Mesenchymal stem cell (in vitro differentiated cells and primary cell): ENCODE results near the gene ARL5B.

Source experiments
- DNase-seq: peaks from one replicate; pipeline ENCODE4 v3.0.0-alpha.2; 2013
- H2AFZ ChIP-seq: one replicate; pipeline ENCODE4 v1.6.1; 2013; ENCODE audit warnings: low read depth, mild to moderate bottlenecking, control low read depth, inconsistent platforms, low read length, moderate library complexity
- H2AK5ac ChIP-seq: 2 replicates; pipeline ENCODE4 v1.6.1; 2013; ENCODE audit warnings: low read length, moderate library complexity, mild to moderate bottlenecking, inconsistent platforms; ENCODE audit not compliant: severe bottlenecking
- H2BK120ac ChIP-seq: one replicate; pipeline ENCODE4 v1.6.1; 2013; ENCODE audit warnings: low read depth, mild to moderate bottlenecking, inconsistent platforms, low read length, moderate library complexity
- H2BK12ac ChIP-seq, 2 experiments: one replicate each; pipeline ENCODE4 v1.6.1; 2013; ENCODE audit warnings: inconsistent platforms in 2 of 2, low read length in 2 of 2, mild to moderate bottlenecking in 2 of 2, moderate library complexity in 2 of 2, control low read depth in 1 of 2
- H2BK15ac ChIP-seq: one replicate; pipeline ENCODE4 v1.6.1; 2013; ENCODE audit warnings: mild to moderate bottlenecking, low read depth, inconsistent platforms; ENCODE audit not compliant: poor library complexity, severe bottlenecking
- H2BK5ac ChIP-seq: 2 replicates; pipeline ENCODE4 v1.6.1; 2013; ENCODE audit warnings: low read depth, mild to moderate bottlenecking, low read length, control low read depth, inconsistent platforms; ENCODE audit not compliant: poor library complexity, severe bottlenecking
- H3K14ac ChIP-seq, 2 experiments: one replicate each; pipeline ENCODE4 v1.6.1; 2013; ENCODE audit warnings: inconsistent platforms in 2 of 2, low read length in 2 of 2, control low read depth in 1 of 2, mild to moderate bottlenecking in 1 of 2, moderate library complexity in 1 of 2
- H3K18ac ChIP-seq, 2 experiments: one replicate each; pipeline ENCODE4 v1.6.1; 2013; ENCODE audit warnings: inconsistent platforms in 2 of 2, low read length in 2 of 2, control low read depth in 1 of 2, low read depth in 1 of 2, mild to moderate bottlenecking in 1 of 2
- H3K23ac ChIP-seq, 2 experiments: one replicate each; pipeline ENCODE4 v1.6.1; 2013; ENCODE audit warnings: inconsistent platforms in 2 of 2, low read length in 2 of 2, mild to moderate bottlenecking in 2 of 2, moderate library complexity in 2 of 2, control low read depth in 1 of 2
- H3K27ac ChIP-seq: 2 replicates; pipeline ENCODE4 v1.5.1; 2013; ENCODE audit warnings: mild to moderate bottlenecking, moderate library complexity, low read length, control low read depth, inconsistent platforms; ENCODE audit not compliant: poor library complexity, severe bottlenecking
- H3K27me3 ChIP-seq, 2 experiments: 2 replicates each; pipeline versions ENCODE4 v1.6.1 to v1.7.0; 2013; ENCODE audit warnings: low read length in 2 of 2, mild to moderate bottlenecking in 2 of 2, moderate library complexity in 2 of 2, control low read depth in 1 of 2, inconsistent platforms in 1 of 2; ENCODE audit not compliant: control insufficient read depth in 1 of 2, insufficient read depth in 1 of 2
- H3K36me3 ChIP-seq, 2 experiments: 2 replicates each; pipeline versions ENCODE4 v1.6.1 to v1.7.0; 2013; ENCODE audit warnings: low read length in 2 of 2, control low read depth in 1 of 2, inconsistent platforms in 1 of 2, low read depth in 1 of 2, mild to moderate bottlenecking in 1 of 2; ENCODE audit not compliant: insufficient read depth in 2 of 2, control insufficient read depth in 1 of 2
- H3K4ac ChIP-seq, 2 experiments: one replicate each; pipeline ENCODE4 v1.6.1; 2013; ENCODE audit warnings: inconsistent platforms in 2 of 2, low read length in 2 of 2, mild to moderate bottlenecking in 2 of 2, moderate library complexity in 2 of 2, control low read depth in 1 of 2, low read depth in 1 of 2
- H3K4me1 ChIP-seq: 2 replicates; pipeline ENCODE4 v1.6.1; 2013; ENCODE audit warnings: low read depth, low read length, control low read depth; ENCODE audit not compliant: control insufficient read depth, insufficient read depth
- H3K4me2 ChIP-seq: 2 replicates; pipeline ENCODE4 v1.6.1; 2013; ENCODE audit warnings: low read length, mild to moderate bottlenecking, inconsistent platforms; ENCODE audit not compliant: poor library complexity, severe bottlenecking
- H3K4me3 ChIP-seq, 2 experiments: 2 replicates each; pipeline versions ENCODE4 v1.5.1 to v1.7.0; 2013; ENCODE audit warnings: low read length in 2 of 2, mild to moderate bottlenecking in 2 of 2, control low read depth in 1 of 2, low read depth in 1 of 2; ENCODE audit not compliant: insufficient read depth in 1 of 2
- H3K79me1 ChIP-seq: replicated peaks from 2 replicates; pipeline ENCODE4 v1.6.1; 2013; ENCODE audit warnings: mild to moderate bottlenecking, control low read depth, low read length, inconsistent platforms; ENCODE audit not compliant: poor library complexity, severe bottlenecking
- H3K9ac ChIP-seq: 2 replicates; pipeline ENCODE4 v1.7.0; 2013; ENCODE audit warnings: mild to moderate bottlenecking, low read length, moderate library complexity
- H3K9me3 ChIP-seq: 2 replicates; pipeline ENCODE4 v1.7.0; 2013; ENCODE audit warnings: mild to moderate bottlenecking, low read length; ENCODE audit not compliant: control insufficient read depth
- H4K8ac ChIP-seq: one replicate; pipeline ENCODE4 v1.6.1; 2013; ENCODE audit warnings: inconsistent platforms, mild to moderate bottlenecking, low read length, moderate library complexity
- H4K91ac ChIP-seq: one replicate; pipeline ENCODE4 v1.6.1; 2013; ENCODE audit warnings: mild to moderate bottlenecking, low read length, inconsistent platforms
- WGBS: methylation state at CpG from one replicate; pipeline ENCODE4 v1.1.7; 2013; ENCODE audit warnings: mixed read lengths; 5-methylcytosine and 5-hydroxymethylcytosine counted together

The ARL5B gene

GRCh38 chr10:18660816-18661431 is 1.7 kb downstream of the ARL5B start:
- no peak overlapping the region for H2BK12ac ChIP-seq
- H2BK5ac ChIP-seq, result no peak overlapping the region
- peaks cover 4% of the 10 kb centered on the region for H3K79me1 ChIP-seq
- H3K9ac ChIP-seq, result peak overlapping the region; percentile 100
- no peak overlapping the region for H2AFZ ChIP-seq
- H3K27me3 ChIP-seq, result no peaks in the 10 kb centered on the region
- H3K27ac ChIP-seq, result no peak overlapping the region
- no peak overlapping the region for H3K18ac ChIP-seq
- H2AK5ac ChIP-seq, result no peak overlapping the region
- no peak overlapping the region for H3K14ac ChIP-seq
- no peak overlapping the region for H4K8ac ChIP-seq
- peak overlapping the region; percentile 64 for H3K4me2 ChIP-seq
- H3K9me3 ChIP-seq, result no peaks in the 10 kb centered on the region
- no peak overlapping the region for H4K91ac ChIP-seq
- WGBS, result 97% methylated on average over 16 of the region's 19 CpGs
- no peak overlapping the region for H2BK120ac ChIP-seq
- peaks cover 8% of the 10 kb centered on the region for H3K4me1 ChIP-seq
- H3K4ac ChIP-seq, result no peak overlapping the region
- peak overlapping the region in 1 of 2 experiments; percentile 89 for H3K4me3 ChIP-seq
- H2BK15ac ChIP-seq, result no peak overlapping the region
- DNase-seq, result no peak
- H3K23ac ChIP-seq, result no peak overlapping the region
- H3K36me3 ChIP-seq, result no peaks in the 10 kb centered on the region

- DNase-seq, result no peak
- peak overlapping the region; percentile 38 for H4K8ac ChIP-seq
- H3K4me3 ChIP-seq, result no peak overlapping the region
- no peaks in the 10 kb centered on the region for H3K27me3 ChIP-seq
- no peak overlapping the region for H3K14ac ChIP-seq
- peaks cover 7% of the 10 kb centered on the region for H3K4me1 ChIP-seq
- no peak overlapping the region for H2BK120ac ChIP-seq
- H2BK15ac ChIP-seq, result no peak overlapping the region
- peak overlapping the region; percentile 87 for H2AK5ac ChIP-seq
- no peaks in the 10 kb centered on the region for H3K9me3 ChIP-seq
- WGBS, result 79% methylated on average over 2 of the region's 2 CpGs
- no peak overlapping the region for H4K91ac ChIP-seq
- H3K4me2 ChIP-seq, result no peak overlapping the region
- H3K9ac ChIP-seq, result no peak overlapping the region
- H2AFZ ChIP-seq, result no peak overlapping the region
- peak overlapping the region; percentile 64 for H3K27ac ChIP-seq
- H3K18ac ChIP-seq, result no peak overlapping the region
- H3K23ac ChIP-seq, result no peak overlapping the region
- H3K79me1 ChIP-seq, result no peaks in the 10 kb centered on the region
- peaks cover 3 to 18% of the 10 kb centered on the region in 2 experiments for H3K36me3 ChIP-seq
- H3K4ac ChIP-seq, result no peak overlapping the region
- H2BK12ac ChIP-seq, result no peak overlapping the region
- no peak overlapping the region for H2BK5ac ChIP-seq
Observed at GRCh38 chr10:18664841-18665478, 5.7 kb downstream of the ARL5B start.

- DNase-seq, result peak; percentile 42
- no peak overlapping the region for H2BK12ac ChIP-seq
- H3K27ac ChIP-seq, result peak overlapping the region; percentile 64
- no peak overlapping the region for H2AFZ ChIP-seq
- no peak overlapping the region for H3K4me2 ChIP-seq
- peaks cover 3% of the 10 kb centered on the region for H3K4me1 ChIP-seq
- no peak overlapping the region for H2BK15ac ChIP-seq
- no peak overlapping the region for H3K4me3 ChIP-seq
- no peak overlapping the region for H2BK120ac ChIP-seq
- peaks cover 3 to 26% of the 10 kb centered on the region in 2 experiments for H3K36me3 ChIP-seq
- H3K4ac ChIP-seq, result no peak overlapping the region
- H3K9ac ChIP-seq, result no peak overlapping the region
- H3K79me1 ChIP-seq, result peaks cover 3% of the 10 kb centered on the region
- H3K14ac ChIP-seq, result no peak overlapping the region
- WGBS, result 29% methylated on average over 3 of the region's 3 CpGs
- H2BK5ac ChIP-seq, result no peak overlapping the region
- H2AK5ac ChIP-seq, result no peak overlapping the region
- no peaks in the 10 kb centered on the region for H3K9me3 ChIP-seq
- no peak overlapping the region for H4K91ac ChIP-seq
- no peaks in the 10 kb centered on the region for H3K27me3 ChIP-seq
- no peak overlapping the region for H3K23ac ChIP-seq
- H3K18ac ChIP-seq, result no peak overlapping the region
- no peak overlapping the region for H4K8ac ChIP-seq
Observed at GRCh38 chr10:18665815-18666558, 6.8 kb downstream of the ARL5B start.

GRCh38 chr10:18666810-18667209 is 7.6 kb downstream of the ARL5B start:
- H4K8ac ChIP-seq, result no peak overlapping the region
- WGBS, result no CpG with 5 or more reads among the region's 2 CpGs
- H2AFZ ChIP-seq, result no peak overlapping the region
- no peak overlapping the region for H3K9ac ChIP-seq
- H3K9me3 ChIP-seq, result no peaks in the 10 kb centered on the region
- no peak overlapping the region for H3K4ac ChIP-seq
- H2AK5ac ChIP-seq, result no peak overlapping the region
- H3K14ac ChIP-seq, result no peak overlapping the region
- peak; percentile 76 for DNase-seq
- H3K4me2 ChIP-seq, result no peak overlapping the region
- H2BK15ac ChIP-seq, result no peak overlapping the region
- no peak overlapping the region for H2BK5ac ChIP-seq
- no peak overlapping the region for H4K91ac ChIP-seq
- H3K36me3 ChIP-seq, result peaks cover 10 to 33% of the 10 kb centered on the region in 2 experiments
- no peaks in the 10 kb centered on the region for H3K27me3 ChIP-seq
- peaks cover 8% of the 10 kb centered on the region for H3K79me1 ChIP-seq
- H3K4me1 ChIP-seq, result peaks cover 3% of the 10 kb centered on the region
- H2BK120ac ChIP-seq, result no peak overlapping the region
- H3K27ac ChIP-seq, result peak overlapping the region; percentile 49
- no peak overlapping the region for H2BK12ac ChIP-seq
- H3K18ac ChIP-seq, result no peak overlapping the region
- no peak overlapping the region for H3K23ac ChIP-seq
- no peak overlapping the region for H3K4me3 ChIP-seq
